GM12865 (cell line): ENCODE measurements around the gene TACR1.
"Not testable (repeated sequence)": the region's sequence is repeated elsewhere in the genome, so short reads cannot be mapped to it uniquely, and the experiment has no call there.

ENCODE experiments used
- DNase-seq: peaks from one replicate; pipeline ENCODE4 v3.0.0; 2010; ENCODE audit warnings: low read depth
- H3K4me3 ChIP-seq: 2 replicates; pipeline ENCODE4 v1.5.1; 2011; ENCODE audit warnings: mild to moderate bottlenecking, low read depth, low read length, control low read depth
- CTCF ChIP-seq: IDR thresholded peaks from 2 replicates; pipeline ENCODE4 v1.5.1; 2011; ENCODE audit warnings: low read length, control low read depth, low read depth, inconsistent platforms; ENCODE audit not compliant: insufficient read depth; ENCODE audit errors: missing control alignments

The TACR1 gene

GRCh38 chr2:75233965-75234364, 34.6 kb upstream of the TACR1 start:
- TF ChIP-seq CTCF = no peak
- DNase-seq = no peak
- no peak overlapping the region for H3K4me3 ChIP-seq

- no peak for DNase-seq
- H3K4me3 ChIP-seq = no peak overlapping the region
- TF ChIP-seq CTCF = no peak
Measured at GRCh38 chr2:75226617-75227016, 27.3 kb upstream of the TACR1 start.

- no peak for TF ChIP-seq CTCF
- no peak for DNase-seq
- no peak overlapping the region for H3K4me3 ChIP-seq
Measured at GRCh38 chr2:75226099-75226498, 26.8 kb upstream of the TACR1 start.

- TF ChIP-seq CTCF = no peak
- H3K4me3 ChIP-seq = no peak overlapping the region
- DNase-seq = peak; percentile 31
Measured at GRCh38 chr2:75224636-75225094, 25.3 kb upstream of the TACR1 start.

- DNase-seq = no peak
- no peak for TF ChIP-seq CTCF
- no peak overlapping the region for H3K4me3 ChIP-seq
Measured at GRCh38 chr2:75222527-75222926, 23.2 kb upstream of the TACR1 start.

- no peak for DNase-seq
- TF ChIP-seq CTCF = no peak
- H3K4me3 ChIP-seq = no peak overlapping the region
Measured at GRCh38 chr2:75221862-75222261, 22.5 kb upstream of the TACR1 start.

GRCh38 chr2:75219213-75219612, 19.9 kb upstream of the TACR1 start:
- not testable (repeated sequence) for H3K4me3 ChIP-seq

More at GRCh38 chr2:75219213-75219612, 19.9 kb upstream of the TACR1 start:
- not testable (repeated sequence) for DNase-seq
